ENCODE data around the gene SMG9. TPM values are rescaled to one million over a fixed set of nuclear protein-coding genes. Genes with fewer than 3 reads are reported as not detected.

Gene SMG9
- total RNA-seq, 3 donors from 2014 or later (not counting 1 experiment from before 2014, with no cell fraction given) = 23.3 to 37.4 (median 28.3) TPM

GRCh38 chr19:43690890-43691289 is 63.9 kb downstream of the SMG9 start:
- TF ChIP-seq CTCF (IDR thresholded peaks at IDR 0.05) = no peak
- peaks cover 0 to 8% of the 10 kb centered on the region in 2 donors for H3K27me3 Mint-ChIP-seq (ENCODE audit: low read depth in 2 of 2)
- peaks cover 6% of the 10 kb centered on the region for H3K36me3 Mint-ChIP-seq
- no peaks in the 10 kb centered on the region for H3K27me3 ChIP-seq (ENCODE audit: control insufficient read depth, insufficient read depth, low read length)
- H3K4me1 Mint-ChIP-seq = no peaks in the 10 kb centered on the region
- no peak overlapping the region for H3K27ac ChIP-seq (ENCODE audit: low read length)
- ATAC-seq (no peak), DNase-seq (no peak)
- no peak overlapping the region for H3K4me3 Mint-ChIP-seq
- H3K4me3 ChIP-seq (ENCODE audit: low read length) = no peak overlapping the region
- peaks cover 13% of the 10 kb centered on the region for H3K9me3 ChIP-seq (ENCODE audit: control insufficient read depth, insufficient read depth, low read length)
- no peaks in the 10 kb centered on the region for H3K4me1 ChIP-seq (ENCODE audit: control insufficient read depth, insufficient read depth, low read length)
- intact Hi-C loops (cut with micrococcal nuclease) = no loop called here
- H3K27ac Mint-ChIP-seq = no peak overlapping the region
- H3K36me3 ChIP-seq (ENCODE audit: control insufficient read depth, insufficient read depth, low read length) = no peaks in the 10 kb centered on the region
- H3K9me3 Mint-ChIP-seq = peaks cover 0 to 5% of the 10 kb centered on the region in 2 donors
- WGBS (ENCODE audit: insufficient coverage) = 91% methylated on average over 3 of the region's 3 CpGs

- Histone ChIP-seq H3K4me1 (ENCODE audit: control insufficient read depth, insufficient read depth, low read length) (no peaks in the 10 kb centered on the region), H3K9me3 (ENCODE audit: control insufficient read depth, insufficient read depth, low read length) (peaks cover 13% of the 10 kb centered on the region), H3K27me3 (ENCODE audit: control insufficient read depth, insufficient read depth, low read length) (no peaks in the 10 kb centered on the region), H3K27ac (ENCODE audit: low read length) (no peak overlapping the region), H3K36me3 (ENCODE audit: control insufficient read depth, insufficient read depth, low read length) (no peaks in the 10 kb centered on the region), H3K4me3 (ENCODE audit: low read length) (no peak overlapping the region)
- DNase-seq (no peak), ATAC-seq (no peak)
- WGBS (ENCODE audit: insufficient coverage) = 85% methylated on average over 3 of the region's 3 CpGs
- Mint-ChIP-seq H3K4me1 (no peaks in the 10 kb centered on the region), H3K36me3 (peaks cover 6% of the 10 kb centered on the region), H3K9me3 (peaks cover 0 to 5% of the 10 kb centered on the region in 2 donors), H3K27me3 (ENCODE audit: low read depth in 2 of 2) (peaks cover 0 to 8% of the 10 kb centered on the region in 2 donors), H3K4me3 (no peak overlapping the region), H3K27ac (no peak overlapping the region)
- intact Hi-C loops (cut with micrococcal nuclease) = no loop called here
- TF ChIP-seq CTCF (IDR thresholded peaks at IDR 0.05) = no peak
Measured at GRCh38 chr19:43690444-43690843, 64.3 kb downstream of the SMG9 start.

GRCh38 chr19:43688059-43688701 is 66.6 kb downstream of the SMG9 start:
- Mint-ChIP-seq H3K27ac (no peak overlapping the region), H3K27me3 (ENCODE audit: low read depth in 2 of 2) (peaks cover 0 to 5% of the 10 kb centered on the region in 2 donors), H3K4me1 (no peaks in the 10 kb centered on the region), H3K4me3 (no peak overlapping the region), H3K9me3 (peaks cover 0 to 5% of the 10 kb centered on the region in 2 donors), H3K36me3 (peaks cover 6% of the 10 kb centered on the region)
- H3K27ac ChIP-seq (ENCODE audit: low read length) = no peak overlapping the region
- TF ChIP-seq CTCF (IDR thresholded peaks at IDR 0.05) = no peak
- no peak for DNase-seq
- intact Hi-C loops (cut with micrococcal nuclease) = no loop called here
- WGBS (ENCODE audit: insufficient coverage) = 88% methylated on average over 10 of the region's 10 CpGs
- no peaks in the 10 kb centered on the region for H3K27me3 ChIP-seq (ENCODE audit: control insufficient read depth, insufficient read depth, low read length)
- H3K9me3 ChIP-seq (ENCODE audit: control insufficient read depth, insufficient read depth, low read length) = peaks cover 13% of the 10 kb centered on the region
- no peak for ATAC-seq
- no peak overlapping the region for H3K4me3 ChIP-seq (ENCODE audit: low read length)
- H3K4me1 ChIP-seq (ENCODE audit: control insufficient read depth, insufficient read depth, low read length) = no peaks in the 10 kb centered on the region
- no peaks in the 10 kb centered on the region for H3K36me3 ChIP-seq (ENCODE audit: control insufficient read depth, insufficient read depth, low read length)

GRCh38 chr19:43687660-43687997 is 67.1 kb downstream of the SMG9 start:
- no peaks in the 10 kb centered on the region for H3K27me3 ChIP-seq (ENCODE audit: control insufficient read depth, insufficient read depth, low read length)
- H3K27ac ChIP-seq (ENCODE audit: low read length) = no peak overlapping the region
- no peak overlapping the region for H3K27ac Mint-ChIP-seq
- WGBS (ENCODE audit: insufficient coverage) = 90% methylated on average over 1 of the region's 1 CpG
- no peak for DNase-seq
- H3K4me3 ChIP-seq (ENCODE audit: low read length) = no peak overlapping the region
- H3K9me3 Mint-ChIP-seq = peaks cover 0 to 5% of the 10 kb centered on the region in 2 donors
- no peak overlapping the region for H3K4me3 Mint-ChIP-seq
- H3K36me3 ChIP-seq (ENCODE audit: control insufficient read depth, insufficient read depth, low read length) = no peaks in the 10 kb centered on the region
- H3K4me1 Mint-ChIP-seq = no peaks in the 10 kb centered on the region
- peaks cover 0 to 2% of the 10 kb centered on the region in 2 donors for H3K27me3 Mint-ChIP-seq (ENCODE audit: low read depth in 2 of 2)
- H3K36me3 Mint-ChIP-seq = peaks cover 6% of the 10 kb centered on the region
- no peaks in the 10 kb centered on the region for H3K4me1 ChIP-seq (ENCODE audit: control insufficient read depth, insufficient read depth, low read length)
- peaks cover 13% of the 10 kb centered on the region for H3K9me3 ChIP-seq (ENCODE audit: control insufficient read depth, insufficient read depth, low read length)
- TF ChIP-seq CTCF (IDR thresholded peaks at IDR 0.05) = no peak
- intact Hi-C loops (cut with micrococcal nuclease) = no loop called here
- ATAC-seq = no peak

All from natural killer cell (primary cell).